OCI-LY7 (cell line): ENCODE data around the gene CBFB. TPM values are rescaled to one million over a fixed set of nuclear protein-coding genes. Genes with fewer than 3 reads are reported as not detected.
"Not testable (repeated sequence)": the region's sequence is repeated elsewhere in the genome, so short reads cannot be mapped to it uniquely, and the experiment has no call there.

Experiments used
- BruUV-seq: library from RNA; stranded (reverse); fragments of 400-500 nt; replicated peaks from 2 replicates; lab custom pipeline; 2021; lab: Mats Ljungman, UMichigan
- CTCF ChIA-PET: fragments of 300-600 bp; sonication (Branson Sonifier 250); formaldehyde crosslinking; loops from one replicate; lab custom pipeline; 2022; ENCODE audit warnings: antibody characterized with exemption; ENCODE audit not compliant: unreplicated experiment; lab: Charles Lee
- POLR2A ChIA-PET: fragments of 300-600 bp; sonication (Branson Sonifier 250); formaldehyde crosslinking; loops from one replicate; lab custom pipeline; 2022; ENCODE audit warnings: antibody characterized with exemption; lab: Charles Lee
- DNase-seq: peaks from one replicate; pipeline ENCODE4 v3.0.0-alpha.2; 2015; ENCODE audit warnings: low spot score
- H2AFZ ChIP-seq: fragments of 200-600 bp; sonication (generic), shearing (Covaris generic); 2 replicates; pipeline ENCODE4 v1.6.1; 2014; ENCODE audit warnings: mild to moderate bottlenecking, antibody characterized with exemption, low read length, moderate library complexity
- H3K27ac ChIP-seq: fragments of 200-600 bp; sonication (generic); 2 replicates; pipeline ENCODE4 v1.5.1; 2014; ENCODE audit warnings: mixed run types, low read depth, mild to moderate bottlenecking, moderate library complexity, low read length, inconsistent platforms; ENCODE audit not compliant: poor library complexity, severe bottlenecking
- H3K36me3 ChIP-seq: fragments of 200-600 bp; sonication (generic); 2 replicates; pipeline ENCODE4 v1.6.1; 2014; ENCODE audit warnings: mild to moderate bottlenecking, antibody characterized with exemption, low read length, moderate library complexity, mixed read lengths; ENCODE audit not compliant: insufficient read depth
- H3K4me1 ChIP-seq: fragments of 200-600 bp; sonication (generic); 2 replicates; pipeline ENCODE4 v1.5.1; 2014; ENCODE audit warnings: mild to moderate bottlenecking, low read length; ENCODE audit not compliant: insufficient read depth, poor library complexity, severe bottlenecking
- H3K4me2 ChIP-seq: fragments of 200-600 bp; sonication (generic); 2 replicates; pipeline ENCODE4 v1.6.1; 2014; ENCODE audit warnings: mild to moderate bottlenecking, low read length
- H3K4me3 ChIP-seq: fragments of 200-600 bp; sonication (generic); 2 replicates; pipeline ENCODE4 v1.5.1; 2014; ENCODE audit warnings: mild to moderate bottlenecking, low read depth, low read length; ENCODE audit not compliant: poor library complexity, severe bottlenecking
- H3K79me2 ChIP-seq: fragments of 200-600 bp; sonication (generic); 2 replicates; pipeline ENCODE4 v1.6.1; 2016; ENCODE audit warnings: low read depth, mild to moderate bottlenecking, low read length, moderate library complexity, mixed read lengths; ENCODE audit not compliant: insufficient read depth
- H3K9me2 ChIP-seq: fragments of 200-600 bp; sonication (generic); 2 replicates; pipeline ENCODE4 v1.6.1; 2016; ENCODE audit warnings: mild to moderate bottlenecking, low read length, mixed read lengths; ENCODE audit not compliant: insufficient read depth
- H3K9me3 ChIP-seq: fragments of 200-600 bp; sonication (generic); 2 replicates; pipeline ENCODE4 v1.6.1; 2014; ENCODE audit warnings: mild to moderate bottlenecking, mixed run types, low read length, mixed read lengths
- H4K20me1 ChIP-seq: fragments of 200-600 bp; sonication (generic); 2 replicates; pipeline ENCODE4 v1.6.1; 2014; ENCODE audit warnings: mild to moderate bottlenecking, antibody characterized with exemption, low read length, moderate library complexity, mixed read lengths; ENCODE audit not compliant: insufficient read depth
- CTCF ChIP-seq: fragments of 200-600 bp; sonication (generic); conservative IDR thresholded peaks from 2 replicates; pipeline ENCODE4 v1.5.1; 2014; ENCODE audit warnings: mild to moderate bottlenecking, antibody characterized with exemption, low read length, moderate library complexity, mixed read lengths
- EZH2phosphoT487 ChIP-seq: fragments of 200-600 bp; sonication (generic); IDR thresholded peaks from 2 replicates; pipeline ENCODE4 v1.6.1; 2018; ENCODE audit warnings: low read depth, borderline replicate concordance, mild to moderate bottlenecking, mixed run types, antibody characterized with exemption, low read length, moderate library complexity, mixed read lengths
- intact Hi-C: fragments of 100-400 bp; cut with micrococcal nuclease; formaldehyde crosslinking; loops from one replicate; pipeline ENCODE4 v1.10.0; 2022; ENCODE audit not compliant: unreplicated experiment
- total RNA-seq, 2 experiments: library from RNA; depleted of rRNA in 1 of 2; stranded (reverse); fragments of >200 nt in 1 of 2; shearing (Covaris generic) in 1 of 2; gene quantifications; 2 replicates each; pipeline ENCODE4 v1.2.3, GENCODE V29; 2014 to 2022

The CBFB gene
- total RNA-seq, 2 experiments from 2014 or later, result 93.5 to 151 TPM

GRCh38 chr16:66991545-66992077, 37.3 kb upstream of the CBFB start:
- no peak overlapping the region for H3K4me3 ChIP-seq
- no peaks in the 10 kb centered on the region for H4K20me1 ChIP-seq
- H3K79me2 ChIP-seq, result no peaks in the 10 kb centered on the region
- no peaks in the 10 kb centered on the region for H3K9me3 ChIP-seq
- H3K9me2 ChIP-seq, result no peaks in the 10 kb centered on the region
- intact Hi-C loops, result no loop called here
- ChIA-PET POLR2A (no interaction called here), CTCF (no interaction called here)
- TF ChIP-seq EZH2phosphoT487 (no peak), CTCF (no peak)
- no peak for DNase-seq
- no TSS peak for BruUV-seq
- H3K36me3 ChIP-seq, result no peaks in the 10 kb centered on the region
- H3K27ac ChIP-seq, result no peak overlapping the region
- no peaks in the 10 kb centered on the region for H3K4me1 ChIP-seq
- no peak overlapping the region for H3K4me2 ChIP-seq
- H2AFZ ChIP-seq, result no peak overlapping the region

- BruUV-seq, H3K4me2 ChIP-seq, POLR2A ChIA-PET, DNase-seq, H3K4me3 ChIP-seq, H3K79me2 ChIP-seq, CTCF ChIA-PET, intact Hi-C loops, H4K20me1 ChIP-seq, H3K9me2 ChIP-seq, H2AFZ ChIP-seq, H3K4me1 ChIP-seq, H3K9me3 ChIP-seq, H3K27ac ChIP-seq, H3K36me3 ChIP-seq: not testable (repeated sequence)
These were observed 35.4 kb upstream of the CBFB start for GRCh38 chr16:66993558-66993957.

- H3K4me3 ChIP-seq, result no peak overlapping the region
- no peak overlapping the region for H2AFZ ChIP-seq
- no peaks in the 10 kb centered on the region for H3K9me3 ChIP-seq
- peaks cover 5% of the 10 kb centered on the region for H3K4me1 ChIP-seq
- no TSS peak for BruUV-seq
- intact Hi-C loops, result no loop called here
- no peaks in the 10 kb centered on the region for H4K20me1 ChIP-seq
- no peak for DNase-seq
- H3K4me2 ChIP-seq, result no peak overlapping the region
- H3K36me3 ChIP-seq, result no peaks in the 10 kb centered on the region
- TF ChIP-seq EZH2phosphoT487 (no peak), CTCF (no peak)
- H3K9me2 ChIP-seq, result no peaks in the 10 kb centered on the region
- no peaks in the 10 kb centered on the region for H3K79me2 ChIP-seq
- CTCF ChIA-PET, result no interaction called here
- H3K27ac ChIP-seq, result no peak overlapping the region
- POLR2A ChIA-PET, result interaction anchor here (0.8 kb wide), 1 partner anchor 8 kb away, joined by 5 read pairs; no protein-coding TSS in a partner anchor
These were observed 32.5 kb upstream of the CBFB start for GRCh38 chr16:66996324-66996982.
